Choroid plexus epithelial cell (primary cell): ENCODE measurements around the gene PRR5L.
A peak's percentile ranks its signal among the peaks of the same experiment; 100 is the strongest.

ENCODE experiments used
- DNase-seq: peaks from one replicate; pipeline ENCODE4 v3.0.0-alpha.2; 2010; ENCODE audit warnings: low read depth
- H3K4me3 ChIP-seq: 2 replicates; pipeline ENCODE4 v1.5.1; 2011; ENCODE audit warnings: low read depth, mild to moderate bottlenecking, control low read depth, low read length, moderate library complexity
- TF ChIP-seq, protein P1 (sequence below): conservative IDR thresholded peaks from 2 replicates; pipeline ENCODE4 v1.5.1; 2011; ENCODE audit warnings: low read depth, mild to moderate bottlenecking, control low read depth, inconsistent platforms, low read length, moderate library complexity

The PRR5L gene

DNA sequence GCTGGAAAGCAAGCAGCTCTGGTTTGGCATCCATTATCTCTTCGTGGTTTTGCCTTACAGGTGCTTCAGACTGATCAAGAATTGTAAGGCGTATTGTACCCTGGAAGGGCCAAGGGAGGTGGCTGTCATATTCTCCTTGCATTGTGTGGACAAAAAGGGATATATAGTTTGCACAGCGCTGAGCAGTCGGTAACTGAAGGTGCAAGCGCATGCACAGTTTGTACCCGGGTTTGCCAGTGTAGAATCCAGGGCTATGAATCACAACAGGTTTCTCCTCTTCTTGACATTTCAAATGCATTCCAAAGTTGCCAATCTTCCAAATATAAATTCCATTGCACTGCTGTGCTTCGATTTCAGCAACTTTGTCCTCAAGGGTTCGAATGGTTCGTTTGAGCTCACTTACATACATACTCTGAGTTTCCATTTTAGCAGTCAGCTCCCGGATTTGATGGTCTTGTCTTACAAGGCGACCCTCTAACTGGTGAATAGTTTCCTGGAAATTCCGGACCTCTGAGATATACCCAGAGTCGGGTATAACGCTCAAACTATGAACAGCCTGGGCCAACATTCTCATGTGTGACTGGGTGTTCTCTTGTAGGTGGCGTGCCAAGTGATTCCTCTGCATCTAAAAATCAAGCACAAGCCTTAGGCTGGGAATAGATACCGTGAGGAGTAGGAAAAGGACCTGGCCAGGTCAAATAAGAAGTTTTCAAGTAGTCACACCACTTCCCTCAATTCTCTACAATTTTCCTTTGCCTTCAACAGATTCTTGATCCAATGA lies 194.1 kb downstream of the PRR5L start:
- TF ChIP-seq, protein P1, sequence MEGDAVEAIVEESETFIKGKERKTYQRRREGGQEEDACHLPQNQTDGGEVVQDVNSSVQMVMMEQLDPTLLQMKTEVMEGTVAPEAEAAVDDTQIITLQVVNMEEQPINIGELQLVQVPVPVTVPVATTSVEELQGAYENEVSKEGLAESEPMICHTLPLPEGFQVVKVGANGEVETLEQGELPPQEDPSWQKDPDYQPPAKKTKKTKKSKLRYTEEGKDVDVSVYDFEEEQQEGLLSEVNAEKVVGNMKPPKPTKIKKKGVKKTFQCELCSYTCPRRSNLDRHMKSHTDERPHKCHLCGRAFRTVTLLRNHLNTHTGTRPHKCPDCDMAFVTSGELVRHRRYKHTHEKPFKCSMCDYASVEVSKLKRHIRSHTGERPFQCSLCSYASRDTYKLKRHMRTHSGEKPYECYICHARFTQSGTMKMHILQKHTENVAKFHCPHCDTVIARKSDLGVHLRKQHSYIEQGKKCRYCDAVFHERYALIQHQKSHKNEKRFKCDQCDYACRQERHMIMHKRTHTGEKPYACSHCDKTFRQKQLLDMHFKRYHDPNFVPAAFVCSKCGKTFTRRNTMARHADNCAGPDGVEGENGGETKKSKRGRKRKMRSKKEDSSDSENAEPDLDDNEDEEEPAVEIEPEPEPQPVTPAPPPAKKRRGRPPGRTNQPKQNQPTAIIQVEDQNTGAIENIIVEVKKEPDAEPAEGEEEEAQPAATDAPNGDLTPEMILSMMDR = no peak
- DNase-seq = no peak
- H3K4me3 ChIP-seq = no peak overlapping the region

- DNase-seq = peak; percentile 80
These were observed 196.7 kb downstream of the PRR5L start for GRCh38 chr11:36492724-36493304.

GRCh38 chr11:36493332-36493731 lies 197.2 kb downstream of the PRR5L start:
- H3K4me3 ChIP-seq = no peak overlapping the region
- TF ChIP-seq, protein P1 = no peak
- no peak for DNase-seq

More at GRCh38 chr11:36492724-36493304, 196.7 kb downstream of the PRR5L start:
- no peak overlapping the region for H3K4me3 ChIP-seq
- TF ChIP-seq, protein P1 = peak; percentile 75

- no peak overlapping the region for H3K4me3 ChIP-seq
- DNase-seq = no peak
- TF ChIP-seq, protein P1 = no peak
These were observed 202.6 kb downstream of the PRR5L start for GRCh38 chr11:36498721-36499120.

- DNase-seq = no peak
- H3K4me3 ChIP-seq = no peak overlapping the region
- TF ChIP-seq, protein P1 = no peak
These were observed 203.2 kb downstream of the PRR5L start for GRCh38 chr11:36499315-36499714.

- TF ChIP-seq, protein P1 = no peak
- H3K4me3 ChIP-seq = no peak overlapping the region
- DNase-seq = peak; percentile 92
These were observed 204.2 kb downstream of the PRR5L start for GRCh38 chr11:36500315-36500721.
